ENCODE data around the gene IQCE.
"Not testable (repeated sequence)": the region's sequence is repeated elsewhere in the genome, so short reads cannot be mapped to it uniquely, and the experiment has no call there.

Gene IQCE

DNA sequence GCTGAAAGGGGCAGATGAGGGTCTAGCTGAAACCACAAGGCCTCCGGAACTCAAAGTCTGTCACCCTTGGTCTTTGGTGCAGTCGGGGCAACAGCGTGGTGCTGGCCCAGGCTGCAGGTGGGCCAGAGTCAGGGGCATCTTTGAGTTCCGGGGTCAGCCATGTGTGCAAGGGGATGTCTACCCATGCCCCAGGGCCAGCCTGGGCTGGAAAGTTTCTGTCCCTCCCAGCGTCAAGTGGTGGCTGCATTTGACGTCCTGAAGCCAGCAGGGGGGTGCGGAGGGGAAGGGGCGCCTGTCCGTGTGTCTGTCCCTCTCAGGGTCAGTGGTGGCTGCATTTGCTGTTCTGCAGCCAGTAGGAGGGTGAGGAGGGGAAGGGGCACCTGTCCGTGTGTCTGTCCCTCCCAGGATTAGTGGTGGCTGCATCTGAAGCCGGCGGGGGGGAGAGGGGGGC lies 4.1 kb upstream of the IQCE start:
- no peak for DNase-seq

DNA sequence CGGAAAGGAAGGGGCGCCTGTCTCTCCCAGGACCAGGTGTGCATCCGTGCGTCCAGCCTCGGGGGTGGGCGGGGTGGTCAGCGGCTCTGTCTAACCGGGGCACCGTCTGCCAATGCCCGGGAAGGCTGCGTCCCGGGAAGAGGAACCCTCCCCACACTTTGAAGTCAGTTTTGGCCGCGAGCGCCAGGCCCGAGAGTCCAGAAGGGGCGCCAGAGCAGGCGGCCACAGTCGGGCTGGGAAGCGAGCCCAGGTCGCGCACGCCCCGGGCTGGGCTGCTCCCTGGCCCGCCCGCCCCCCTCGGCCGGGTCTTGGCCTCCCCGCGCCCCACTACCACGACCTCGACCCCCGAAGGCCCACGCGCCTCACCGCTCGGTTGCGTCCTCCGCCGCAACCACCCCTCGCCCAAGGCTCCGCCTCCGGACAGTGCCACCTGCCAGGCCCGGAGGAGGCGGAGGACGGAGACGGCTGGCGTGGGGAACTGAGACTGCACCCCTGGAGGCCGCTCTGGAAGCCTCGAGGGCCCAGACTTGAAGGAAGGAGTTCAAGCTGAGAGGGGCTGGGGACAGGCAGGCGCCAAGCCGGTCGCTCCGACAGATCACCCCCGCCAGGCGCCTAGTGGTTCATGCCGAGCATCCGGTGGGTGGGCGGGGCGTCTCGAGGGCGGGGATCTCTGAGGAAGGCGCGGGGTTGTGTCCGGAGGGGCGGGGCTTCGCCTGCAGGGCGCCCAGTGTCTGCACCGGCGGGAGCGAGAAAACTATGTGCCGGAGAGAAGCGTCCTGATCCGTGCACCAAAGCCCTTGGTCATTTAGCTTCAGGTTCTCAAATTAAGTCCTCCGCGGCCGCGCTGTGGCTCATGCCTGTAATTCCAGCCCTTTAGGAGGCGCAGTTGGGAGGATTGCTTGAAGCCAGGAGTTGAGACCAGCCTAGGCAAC lies 3.4 kb upstream of the IQCE start, which contains the start of gene BRAT1:
TSS of gene BRAT1 (minus strand) at position 404 of the 932 bp plus-strand sequence. CDS start 1,093 bp downstream, outside the sequence.
- peak; percentile 89 for DNase-seq

DNA sequence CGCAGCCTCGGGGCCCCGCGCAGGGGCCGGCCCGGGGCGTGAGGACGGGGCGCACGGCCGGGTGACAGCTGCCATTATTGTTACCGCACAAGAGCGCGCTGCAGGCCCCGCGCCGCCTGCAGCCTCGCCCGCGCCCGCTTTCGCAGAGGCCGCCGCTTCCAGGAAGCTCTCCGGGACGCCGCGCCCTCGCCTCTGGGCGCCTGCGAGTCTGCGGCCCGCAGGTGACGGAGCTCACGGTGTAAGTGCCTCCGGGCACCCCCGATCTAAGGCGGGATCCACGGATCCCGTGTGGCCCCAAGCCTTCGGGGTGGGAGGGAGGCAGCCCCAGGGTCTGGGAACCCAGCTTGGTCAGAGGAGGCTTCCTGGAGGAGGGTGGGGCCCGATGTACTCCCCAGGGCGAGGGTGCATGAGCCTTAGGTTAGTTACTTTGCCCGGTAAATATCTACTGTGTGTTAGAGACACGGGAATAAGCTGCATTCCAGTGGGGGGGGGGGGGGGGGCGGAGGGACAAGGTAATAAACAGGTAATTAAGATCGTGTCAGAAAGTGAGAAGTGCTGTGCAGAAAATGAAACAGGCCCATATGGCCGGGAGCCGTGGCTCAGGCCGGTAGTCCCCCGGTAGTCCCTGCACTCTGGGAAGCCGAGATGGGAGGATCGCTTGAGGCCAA lies 638 bp downstream of the IQCE start:
- no peak for DNase-seq

DNA sequence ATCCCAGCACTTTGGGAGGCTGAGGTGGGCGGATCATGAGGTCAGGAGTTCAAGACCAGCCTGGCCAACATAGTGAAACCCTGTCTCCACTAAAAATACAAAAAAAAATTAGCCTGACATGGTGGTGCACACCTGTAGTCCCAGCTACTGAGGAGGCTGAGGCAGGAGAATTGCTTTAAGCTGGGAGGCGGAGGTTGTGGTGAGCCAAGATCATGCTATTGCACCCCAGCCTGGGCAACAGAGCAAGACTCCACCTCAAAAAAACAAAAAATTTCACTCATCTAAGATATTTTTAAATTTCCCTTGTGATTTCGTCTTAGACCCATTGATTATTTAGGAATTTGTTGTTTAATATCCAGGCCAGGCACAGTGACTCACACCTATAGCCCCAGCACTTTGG lies 5.2 kb downstream of the IQCE start:
- DNase-seq = not testable (repeated sequence)

DNA sequence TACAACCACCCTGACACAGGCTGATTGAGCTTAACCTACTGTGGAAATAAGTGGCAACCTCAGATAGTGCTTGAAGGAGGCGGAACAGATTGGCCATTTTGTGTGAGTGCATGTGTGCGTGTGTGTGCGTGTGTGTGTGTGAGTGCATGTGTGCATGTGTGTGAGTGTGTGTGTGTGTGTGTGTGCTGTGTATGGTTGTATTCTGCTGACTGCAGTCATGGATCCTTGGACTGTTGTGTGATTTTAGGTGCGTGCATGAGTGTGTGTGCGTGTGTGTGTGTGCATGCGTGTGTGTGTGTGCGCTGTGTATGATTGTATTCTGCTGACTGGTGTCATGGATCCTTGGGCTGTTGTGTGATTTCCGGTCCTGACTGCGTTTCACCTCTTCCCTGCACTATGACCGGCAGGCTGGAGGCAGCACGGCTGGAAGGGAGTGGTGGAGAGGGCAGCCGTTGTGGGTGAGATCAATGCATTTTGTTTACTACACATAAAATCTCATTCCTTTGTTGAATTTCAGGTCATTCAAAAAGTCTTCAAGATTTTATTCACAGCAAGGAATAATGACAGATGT lies 6.3 kb downstream of the IQCE start:
- no peak for DNase-seq

DNA sequence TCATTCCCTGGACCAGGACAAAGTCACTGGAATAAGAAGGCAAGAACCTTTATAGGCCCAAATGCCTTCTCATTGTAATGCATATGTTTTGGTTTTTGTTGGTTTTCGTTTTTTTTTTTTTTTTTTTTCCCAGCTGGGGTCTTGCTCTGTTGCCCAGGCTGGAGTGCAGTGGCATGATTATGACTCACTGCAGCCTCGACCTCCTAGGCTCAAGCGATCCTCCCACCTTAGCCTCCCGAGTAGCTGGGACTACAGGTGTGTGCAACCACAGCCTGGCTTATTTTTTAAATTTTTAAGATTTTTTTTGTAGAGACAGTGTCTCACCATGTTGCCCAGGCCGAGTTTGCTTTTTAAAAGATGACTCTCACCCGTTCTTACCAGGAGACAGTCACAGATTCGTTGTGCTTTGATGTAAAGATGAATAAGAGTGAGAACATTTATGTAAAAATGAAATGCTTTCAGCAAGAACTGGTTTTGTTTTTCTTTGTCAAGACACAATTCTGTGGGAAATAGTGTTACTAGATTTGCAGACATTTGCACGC lies 7.6 kb downstream of the IQCE start:
- no peak for DNase-seq

DNA sequence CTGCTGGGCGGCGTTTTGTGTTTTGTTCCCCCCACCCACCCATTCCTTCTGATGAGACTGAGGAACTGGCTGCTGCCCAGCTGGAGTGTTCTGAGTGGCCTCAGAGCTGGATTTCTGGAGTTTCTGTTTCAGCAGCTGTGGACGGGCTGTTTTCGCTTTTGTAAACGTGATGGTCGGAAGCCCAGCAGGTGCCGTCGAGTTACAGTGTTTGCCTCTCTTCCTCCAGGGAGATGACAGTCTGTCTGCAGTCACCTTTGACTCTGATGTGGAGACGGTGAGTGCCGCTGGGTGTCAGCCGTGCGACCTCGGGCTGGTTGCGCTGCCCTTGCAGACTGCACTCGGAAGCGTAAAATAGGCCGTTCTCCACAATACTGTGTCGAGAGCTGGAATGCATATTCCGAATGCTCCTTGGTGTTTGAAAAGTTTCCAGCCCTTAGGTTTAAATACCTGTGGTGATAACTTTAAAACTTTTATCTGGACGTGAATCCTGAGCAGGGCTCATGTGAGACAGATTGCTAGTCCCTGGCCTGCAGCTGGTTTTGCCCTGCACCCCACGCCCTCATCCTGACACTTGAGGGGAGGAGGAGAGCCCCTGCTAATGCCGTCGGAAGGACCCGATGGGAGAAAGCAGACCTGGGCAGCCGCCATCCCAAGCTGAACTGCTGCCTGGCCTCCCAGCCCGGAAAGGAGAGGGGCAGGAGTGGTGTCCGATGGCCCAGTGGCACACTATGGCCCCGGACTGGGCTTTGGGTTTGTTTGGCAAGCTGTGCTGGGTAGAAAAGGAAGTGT lies 8.3 kb downstream of the IQCE start:
- peak; percentile 39 for DNase-seq

DNA sequence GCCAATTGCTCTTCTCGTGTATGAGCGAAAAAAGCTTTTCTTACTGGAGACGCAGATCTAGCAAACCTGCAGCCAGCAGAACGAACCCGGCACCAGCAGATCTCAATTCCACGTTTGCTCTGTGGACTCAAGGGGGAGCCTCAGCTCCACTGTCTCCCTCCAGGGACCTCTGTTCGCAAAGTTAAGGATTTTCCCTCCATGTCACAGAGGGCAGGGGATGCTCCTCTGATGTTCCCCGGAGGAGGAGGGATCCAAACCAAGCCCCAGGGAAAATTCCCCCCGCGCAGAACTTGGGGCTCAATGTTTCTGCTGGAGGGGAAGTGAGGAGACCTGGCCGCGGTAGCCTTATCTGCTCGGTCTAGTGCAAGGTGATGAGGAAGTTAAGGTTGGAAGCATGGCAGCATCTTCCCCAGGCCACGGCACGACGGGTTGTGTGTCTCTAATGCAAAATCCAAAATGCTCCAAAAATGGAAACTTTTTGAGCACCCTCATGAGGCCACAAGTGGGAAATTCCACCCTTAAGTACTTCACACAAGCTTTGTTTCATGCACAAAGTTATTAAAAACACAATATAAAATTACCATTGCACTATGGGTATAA lies 9.0 kb downstream of the IQCE start:
- DNase-seq = no peak

DNA sequence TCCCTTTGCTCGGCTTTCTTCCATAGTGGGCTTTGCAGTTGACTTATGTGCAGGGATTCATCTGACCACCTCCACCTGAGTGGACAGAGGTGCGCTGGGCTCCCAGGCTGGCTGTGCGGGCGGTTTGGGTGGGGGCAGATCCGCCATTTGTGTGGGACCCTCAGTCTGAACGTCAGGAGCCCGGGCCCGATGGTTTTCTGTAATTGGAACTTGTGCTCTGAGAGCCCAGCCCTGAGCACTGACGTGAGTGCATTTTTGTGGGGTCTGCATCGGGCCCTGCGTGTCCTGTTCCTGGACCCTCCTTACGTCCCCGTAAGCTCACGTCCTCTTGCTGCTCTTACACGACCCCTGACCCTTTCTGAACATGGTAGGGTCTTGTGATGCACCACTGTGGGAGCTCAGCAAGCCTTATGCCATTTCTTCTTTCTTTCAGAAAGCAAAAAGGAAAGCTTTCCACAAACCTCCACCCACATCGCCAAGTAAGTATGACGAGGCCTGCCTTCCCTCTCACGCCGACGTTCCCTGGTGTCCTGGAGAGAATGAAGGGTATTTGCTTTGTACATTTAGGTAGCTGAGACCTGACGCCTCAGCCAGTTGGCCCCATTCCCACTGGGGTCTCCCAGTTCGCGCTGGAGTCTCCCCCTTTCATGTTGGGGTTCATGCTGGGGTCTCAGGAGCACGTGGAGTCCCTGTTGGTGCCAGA lies 9.9 kb downstream of the IQCE start:
- no peak for DNase-seq

DNA sequence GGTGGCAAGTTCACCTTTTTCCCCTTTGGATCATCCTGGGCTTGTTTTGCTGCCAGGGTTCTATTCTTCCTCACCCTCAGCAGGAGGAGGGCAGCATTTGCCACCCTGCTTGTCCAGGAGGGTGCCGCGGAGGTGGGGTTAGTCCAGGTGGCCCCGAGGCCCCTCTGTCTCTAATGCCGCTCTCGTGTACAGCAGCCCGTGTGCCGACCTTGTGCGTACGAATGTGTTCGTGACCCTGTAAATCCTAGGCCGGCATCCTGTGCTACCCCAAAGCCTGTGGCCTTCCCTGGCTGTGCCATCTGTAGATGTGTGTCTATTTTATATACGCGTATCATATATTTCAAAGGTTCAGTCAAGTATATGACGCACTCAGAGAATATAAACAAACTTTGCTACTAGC lies 10.6 kb downstream of the IQCE start:
- no peak for DNase-seq

DNA sequence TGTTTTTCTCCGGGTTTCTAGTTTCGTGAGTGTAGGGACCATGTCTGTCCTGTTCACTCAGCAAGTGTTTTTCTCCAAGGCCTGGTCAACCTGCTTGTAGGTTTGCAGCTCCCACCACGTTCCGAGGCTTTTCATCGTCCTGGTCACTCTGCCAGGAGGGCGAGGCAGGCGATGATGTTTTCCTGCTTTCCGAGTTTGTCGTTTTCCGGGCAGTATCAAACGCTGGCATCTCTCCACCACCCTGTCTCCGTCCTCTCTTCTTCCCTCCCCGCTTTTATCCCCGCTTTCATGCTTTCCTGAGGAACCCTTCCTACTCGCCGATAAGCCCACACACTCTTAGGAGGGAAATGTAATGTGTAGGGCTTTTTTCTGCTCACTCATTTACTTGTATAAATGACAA lies 11.2 kb downstream of the IQCE start:
- DNase-seq = no peak

DNA sequence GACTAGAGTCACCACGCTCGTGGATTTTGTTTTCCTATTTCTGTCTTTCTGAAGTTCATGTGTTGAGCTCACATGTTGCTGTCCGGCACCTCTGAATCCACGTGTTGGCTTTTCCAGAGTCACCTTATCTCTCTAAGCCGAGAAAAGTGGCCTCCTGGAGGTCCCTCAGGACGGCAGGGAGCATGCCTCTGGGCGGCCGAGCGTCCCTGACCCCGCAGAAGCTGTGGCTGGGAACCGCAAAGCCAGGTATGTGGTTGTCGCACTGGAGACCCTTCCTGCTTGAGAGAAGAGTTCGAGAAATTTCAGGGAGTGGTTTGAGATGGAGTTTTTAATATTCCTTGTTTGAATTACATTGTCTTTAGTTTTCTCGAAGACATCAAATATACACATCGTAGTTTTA lies 12.6 kb downstream of the IQCE start:
- no peak for DNase-seq

DNA sequence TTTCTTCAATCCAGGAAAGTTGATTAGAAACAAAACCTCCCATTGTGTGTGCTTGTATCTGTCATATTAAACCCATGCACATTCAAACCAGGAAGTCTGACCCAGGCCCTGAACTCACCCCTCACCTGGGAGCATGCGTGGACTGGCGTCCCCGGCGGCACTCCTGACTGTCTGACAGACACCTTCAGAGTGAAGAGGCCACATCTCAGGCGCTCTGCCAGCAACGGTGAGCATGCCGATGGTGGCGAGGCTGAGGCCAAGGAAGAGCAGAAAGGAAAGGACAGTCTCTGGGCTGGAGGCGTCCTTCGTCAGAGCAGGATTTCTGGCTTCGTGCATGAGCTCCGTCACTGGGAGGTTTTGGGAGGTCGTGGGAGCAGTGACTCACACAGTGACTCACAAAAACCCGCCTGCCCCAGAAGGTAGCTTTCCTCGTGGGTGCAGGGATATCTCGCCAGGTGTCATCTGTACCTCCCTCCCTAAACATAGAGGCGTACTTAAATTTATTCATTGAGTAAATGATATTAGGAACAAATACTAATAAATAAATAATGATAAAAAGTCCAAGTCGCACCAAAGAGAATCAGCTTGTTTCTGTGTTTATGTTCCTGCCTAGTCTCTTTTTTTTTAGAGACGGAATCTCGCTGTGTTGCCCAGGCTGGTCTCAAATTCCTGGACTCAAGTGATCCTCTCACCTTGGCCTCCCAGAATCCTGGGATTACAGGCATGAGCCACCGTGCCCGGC lies 13.5 kb downstream of the IQCE start:
- no peak for DNase-seq

DNA sequence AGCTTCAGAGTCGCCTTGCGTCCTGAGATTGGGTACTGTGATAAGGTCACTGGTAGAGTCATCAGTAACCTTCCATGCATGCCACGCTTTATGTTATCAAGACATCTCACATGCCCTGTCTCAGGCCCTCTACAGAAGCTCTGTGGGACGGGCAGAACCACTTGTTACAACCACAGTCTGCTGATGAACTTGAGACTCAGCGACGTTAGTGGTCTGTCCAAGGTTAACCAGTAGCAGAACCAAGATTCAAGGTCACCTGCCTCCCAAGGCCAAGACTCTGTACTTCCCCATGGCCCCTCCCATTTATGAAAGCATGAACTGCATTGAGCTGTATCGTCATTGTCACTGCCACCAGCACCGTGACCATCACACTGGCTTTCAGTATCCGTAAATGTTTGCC lies 15.0 kb downstream of the IQCE start:
- no peak for DNase-seq

DNA sequence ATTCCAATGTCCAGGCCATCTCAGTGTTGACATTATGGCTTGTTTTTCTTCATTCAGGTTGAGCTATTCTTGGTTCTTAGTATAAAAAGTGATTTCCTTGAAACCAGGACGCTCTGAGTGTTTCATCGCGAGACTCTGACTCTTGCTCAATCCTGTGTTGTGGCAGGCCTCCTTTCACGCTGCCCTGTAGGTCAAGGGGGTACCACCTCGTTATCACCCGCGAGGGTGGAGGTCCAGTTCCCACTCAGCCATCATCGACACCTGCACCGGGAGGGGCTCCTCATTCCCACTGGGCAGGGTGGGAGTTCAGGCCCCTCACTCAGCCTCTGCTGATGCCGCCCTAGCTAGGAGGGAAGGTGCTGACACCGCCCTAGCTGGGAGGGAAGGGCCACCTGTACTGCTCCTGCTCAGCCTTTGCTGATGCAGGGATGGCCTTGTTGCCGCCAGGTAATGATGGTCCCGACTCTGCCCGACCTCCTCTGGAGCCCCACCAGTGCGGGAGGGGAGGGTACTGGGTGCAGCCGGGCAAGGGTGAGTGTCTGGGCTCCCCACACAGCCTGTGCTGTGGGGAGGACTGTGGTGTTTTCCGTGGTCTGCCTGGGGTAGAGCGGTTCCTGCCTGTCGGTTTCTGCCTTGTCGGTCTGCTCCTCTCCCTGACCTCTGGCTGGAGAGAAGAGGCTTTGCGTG lies 16.4 kb downstream of the IQCE start:
- no peak for DNase-seq

DNA sequence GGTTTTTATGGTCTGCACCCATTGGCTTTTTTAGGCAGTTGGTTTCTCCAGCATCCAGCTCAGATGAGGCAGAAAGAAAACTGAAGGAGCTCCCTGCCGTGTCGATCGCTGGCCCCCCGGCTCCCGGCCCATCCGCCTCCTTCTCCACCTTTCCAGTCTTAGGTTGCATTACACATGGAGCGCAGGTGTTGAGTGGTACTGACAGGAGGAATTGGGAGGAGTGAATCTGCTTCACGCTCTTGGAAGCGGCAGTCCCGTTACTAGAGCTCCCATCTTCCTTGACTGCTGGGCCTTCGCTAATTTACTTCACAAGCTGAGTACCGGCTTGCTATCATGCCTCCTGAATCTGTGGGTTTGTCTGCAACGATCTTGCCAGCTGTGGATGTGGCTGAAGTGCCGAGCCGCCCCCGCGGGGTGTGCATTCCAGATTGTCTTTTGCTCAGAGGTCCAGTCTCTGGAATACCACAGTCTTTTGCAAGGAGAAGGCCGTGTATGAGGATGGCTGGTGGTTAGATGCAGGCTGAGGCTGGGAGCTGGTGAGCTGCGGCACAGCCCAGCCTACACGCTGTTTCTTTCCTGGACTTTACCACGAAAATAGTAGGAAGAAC lies 17.1 kb downstream of the IQCE start:
- no peak for DNase-seq

DNA sequence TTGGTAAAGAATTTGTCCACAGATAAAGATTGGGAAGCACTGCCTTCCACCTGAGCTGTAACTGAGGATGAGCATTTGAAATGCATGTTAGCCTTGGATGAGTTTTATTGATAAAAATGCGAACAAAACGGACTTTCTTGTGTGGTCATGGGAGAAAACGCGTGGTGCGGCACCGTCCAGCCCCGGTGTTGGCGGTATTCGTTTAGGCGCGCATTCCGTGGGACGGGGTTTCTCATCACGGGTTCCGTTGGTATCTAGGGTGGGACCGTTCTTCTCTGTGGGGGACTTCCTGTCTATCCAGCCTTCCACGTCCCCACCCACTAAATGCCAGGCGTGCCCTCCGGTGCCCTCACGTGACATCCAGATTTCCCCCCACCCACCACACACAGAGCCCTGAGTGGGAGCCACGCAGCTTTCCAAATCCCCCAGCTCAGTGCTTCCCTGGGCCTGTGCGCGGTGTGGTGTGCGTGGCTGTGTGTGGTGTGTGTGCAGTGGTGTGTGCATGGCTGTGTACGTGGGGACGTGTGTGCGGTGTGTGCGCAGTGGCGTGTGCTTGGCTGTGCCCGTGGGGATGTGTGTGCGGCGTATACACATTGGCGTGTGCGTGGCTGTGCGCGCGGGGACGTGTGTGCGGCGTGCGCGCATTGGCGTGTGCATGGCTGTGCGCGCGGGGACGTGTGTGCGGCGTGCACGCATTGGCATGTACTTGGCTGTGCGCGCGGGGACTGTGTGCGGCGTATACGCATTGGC lies 18.1 kb downstream of the IQCE start:
- no peak for DNase-seq

DNA sequence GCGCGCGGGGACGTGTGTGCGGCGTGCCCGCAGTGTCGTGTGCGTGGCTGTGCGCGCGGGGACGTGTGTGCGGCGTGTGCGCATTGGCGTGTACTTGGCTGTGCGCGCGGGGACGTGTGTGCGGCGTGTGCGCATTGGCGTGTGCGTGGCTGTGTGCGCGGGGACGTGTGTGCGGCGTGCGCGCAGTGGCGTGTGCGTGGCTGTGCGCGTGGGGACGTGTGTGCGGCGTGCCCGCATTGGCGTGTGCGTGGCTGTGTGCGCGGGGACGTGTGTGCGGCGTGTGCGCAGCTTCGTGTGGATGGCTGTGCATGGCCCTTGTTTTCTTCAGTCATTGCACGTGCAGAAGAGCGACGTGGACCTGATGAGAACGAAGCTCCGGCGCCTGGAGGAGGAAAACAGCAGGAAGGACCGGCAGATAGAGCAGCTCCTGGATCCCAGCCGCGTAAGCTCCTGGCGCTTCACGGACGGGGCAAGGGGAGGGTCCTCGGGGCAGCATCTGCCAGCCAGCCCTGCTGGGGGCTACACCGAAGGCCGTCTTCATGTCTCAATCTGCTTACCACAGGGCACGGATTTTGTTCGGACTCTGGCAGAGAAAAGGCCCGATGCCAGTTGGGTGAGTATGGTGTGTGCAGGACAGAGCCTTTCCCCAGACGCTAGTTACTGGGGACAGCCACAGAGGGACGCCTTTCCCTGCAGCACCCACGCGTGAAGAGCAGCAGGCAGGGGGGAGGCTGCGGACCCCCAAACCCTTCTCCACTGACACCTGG lies 19.3 kb downstream of the IQCE start:
- DNase-seq = no peak
